Activated CD4-positive, alpha-beta T cell treated with anti-CD3 and anti-CD28 coated beads for 4 hours (primary cell): ENCODE data around the gene C1orf232.

Experiments
- DNase-seq, 2 donors: peaks; one replicate each; pipeline ENCODE4 v3.0.0-alpha.2; 2020

C1orf232 gene

GRCh38 chr1:26168410-26169197, at the start of gene C1orf232:
TSS of gene C1orf232 (minus strand) at chr1:26168963. CDS start at chr1:26168499, 464 bp downstream.
- DNase-seq: no peak

GRCh38 chr1:26215246-26215645, 46.5 kb upstream of the C1orf232 start:
- DNase-seq: no peak

- no peak for DNase-seq
Measured at GRCh38 chr1:26213335-26213905, 44.7 kb upstream of the C1orf232 start.

- no peak for DNase-seq
Measured at GRCh38 chr1:26212726-26213125, 44.0 kb upstream of the C1orf232 start.

- DNase-seq: no peak
Measured at GRCh38 chr1:26210147-26210870, 41.5 kb upstream of the C1orf232 start.

GRCh38 chr1:26203642-26204318, 35.0 kb upstream of the C1orf232 start:
- no peak for DNase-seq

GRCh38 chr1:26200413-26200812, 31.6 kb upstream of the C1orf232 start:
- no peak for DNase-seq

- DNase-seq: no peak
Measured at GRCh38 chr1:26197813-26198212, 29.1 kb upstream of the C1orf232 start.

- DNase-seq: no peak
Measured at GRCh38 chr1:26197301-26197700, 28.5 kb upstream of the C1orf232 start.

GRCh38 chr1:26195805-26196204, 27.0 kb upstream of the C1orf232 start:
- DNase-seq: no peak

- DNase-seq: no peak
Measured at GRCh38 chr1:26191739-26192138, 23.0 kb upstream of the C1orf232 start.

GRCh38 chr1:26190373-26190987, 21.7 kb upstream of the C1orf232 start, which contains the start of gene CATSPER4:
TSS of gene CATSPER4 (plus strand) at chr1:26190602. CDS start at chr1:26190628, 26 bp downstream.
- no peak for DNase-seq

- DNase-seq: no peak
Measured at GRCh38 chr1:26189751-26190275, 21.1 kb upstream of the C1orf232 start.

GRCh38 chr1:26189331-26189730, 20.6 kb upstream of the C1orf232 start:
- no peak for DNase-seq

- DNase-seq: no peak
Measured at GRCh38 chr1:26188477-26188876, 19.7 kb upstream of the C1orf232 start.

- DNase-seq: no peak
Measured at GRCh38 chr1:26187882-26188281, 19.1 kb upstream of the C1orf232 start.

GRCh38 chr1:26184883-26185282, 16.1 kb upstream of the C1orf232 start:
- DNase-seq: no peak

GRCh38 chr1:26184086-26184485, 15.3 kb upstream of the C1orf232 start:
- no peak for DNase-seq

- no peak for DNase-seq
Measured at GRCh38 chr1:26182383-26182696, 13.6 kb upstream of the C1orf232 start.

- no peak for DNase-seq
Measured at GRCh38 chr1:26181586-26182382, 13.0 kb upstream of the C1orf232 start.

- no peak for DNase-seq
Measured at GRCh38 chr1:26180010-26180506, 11.3 kb upstream of the C1orf232 start.
